GM12891 (cell line): Measurements from ENCODE around the gene ZFAND2A.

Experiments
- POLR2A ChIP-seq: IDR thresholded peaks from 2 replicates; pipeline ENCODE4 v1.6.1; 2011; ENCODE audit warnings: low read depth, low read length, control low read depth
- POLR2AphosphoS5 ChIP-seq: IDR thresholded peaks from 2 replicates; pipeline ENCODE4 v1.6.1; 2011; ENCODE audit warnings: low read depth, low read length, control low read depth
- TAF1 ChIP-seq: IDR thresholded peaks from 2 replicates; pipeline ENCODE4 v1.6.1; 2011; ENCODE audit warnings: low read depth, low read length, control low read depth

- no peak for TF ChIP-seq POLR2AphosphoS5
- no peak for TF ChIP-seq TAF1
- no peak for TF ChIP-seq POLR2A
Observed at GRCh38 chr7:1150400-1151002, 9.5 kb downstream of the ZFAND2A start.
